ENCODE measurements around the gene RABEPK. TPM values are rescaled to one million over a fixed set of nuclear protein-coding genes. Genes with fewer than 3 reads are reported as not detected.
"Not testable (repeated sequence)": the region's sequence is repeated elsewhere in the genome, so short reads cannot be mapped to it uniquely, and the experiment has no call there.

The RABEPK gene
- total RNA-seq, 2 donors from 2014 or later: 24.1 to 36.7 TPM

GRCh38 chr9:125227761-125228160 lies 27.4 kb downstream of the RABEPK start:
- DNase-seq (ENCODE audit: low spot score) (no peak), ATAC-seq (peak in 1 of 2 donors; percentile 33)
- Mint-ChIP-seq H3K4me1 (ENCODE audit: low read depth in 2 of 2) (peaks cover 0 to 5% of the 10 kb centered on the region in 2 donors), H3K9me3 (no peaks in the 10 kb centered on the region), H3K27me3 (no peaks in the 10 kb centered on the region), H3K4me3 (no peak overlapping the region), H3K36me3 (no peaks in the 10 kb centered on the region), H3K27ac (no peak overlapping the region)

DNA sequence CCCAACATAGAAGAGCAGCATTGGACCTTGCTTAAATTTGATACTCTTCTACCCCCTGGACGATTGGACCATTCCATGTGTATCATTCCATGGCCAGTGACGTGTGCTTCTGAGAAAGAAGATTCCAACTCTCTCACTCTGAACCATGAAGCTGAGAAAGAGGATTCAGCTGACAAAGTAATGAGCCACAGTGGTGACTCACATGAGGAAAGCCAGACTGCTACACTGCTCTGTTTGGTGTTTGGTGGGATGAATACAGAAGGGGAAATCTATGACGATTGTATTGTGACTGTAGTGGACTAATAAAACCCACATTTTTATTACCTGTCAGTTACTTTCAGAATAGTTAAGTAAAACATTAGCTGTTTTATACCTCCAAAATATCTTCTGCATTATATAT lies 33.3 kb downstream of the RABEPK start:
- H3K9me3 Mint-ChIP-seq: no peaks in the 10 kb centered on the region
- DNase-seq (ENCODE audit: low spot score) (no peak), ATAC-seq (peak in 1 of 2 donors; percentile 47)
- peak overlapping the region in 1 of 2 donors; percentile 17 for H3K27ac Mint-ChIP-seq
- peaks cover 26% of the 10 kb centered on the region for H3K36me3 Mint-ChIP-seq
- H3K27me3 Mint-ChIP-seq: no peaks in the 10 kb centered on the region
- no peak overlapping the region for H3K4me3 Mint-ChIP-seq
- H3K4me1 Mint-ChIP-seq (ENCODE audit: low read depth in 2 of 2): peaks cover 28 to 40% of the 10 kb centered on the region in 2 donors

- ATAC-seq; DNase-seq (ENCODE audit: low spot score); H3K9me3 Mint-ChIP-seq; H3K4me3 Mint-ChIP-seq; H3K27me3 Mint-ChIP-seq: not testable (repeated sequence)
- H3K4me1 Mint-ChIP-seq (ENCODE audit: low read depth in 2 of 2): peaks cover 32 to 44% of the 10 kb centered on the region in 2 donors
- peaks cover 30% of the 10 kb centered on the region for H3K36me3 Mint-ChIP-seq
- H3K27ac Mint-ChIP-seq: peak overlapping the region in 1 of 2 donors; percentile 17
Measured at GRCh38 chr9:125234099-125234498, 33.8 kb downstream of the RABEPK start.

GRCh38 chr9:125235804-125236519 lies 35.6 kb downstream of the RABEPK start:
- no peaks in the 10 kb centered on the region for H3K27me3 Mint-ChIP-seq
- H3K4me1 Mint-ChIP-seq (ENCODE audit: low read depth in 2 of 2): peaks cover 36 to 48% of the 10 kb centered on the region in 2 donors
- H3K4me3 Mint-ChIP-seq: peak overlapping the region; percentile 96
- peaks cover 33% of the 10 kb centered on the region for H3K36me3 Mint-ChIP-seq
- H3K9me3 Mint-ChIP-seq: no peaks in the 10 kb centered on the region
- DNase-seq (ENCODE audit: low spot score): no peak
- no peak for ATAC-seq
- peak overlapping the region; percentile 94 to 97 for H3K27ac Mint-ChIP-seq

DNA sequence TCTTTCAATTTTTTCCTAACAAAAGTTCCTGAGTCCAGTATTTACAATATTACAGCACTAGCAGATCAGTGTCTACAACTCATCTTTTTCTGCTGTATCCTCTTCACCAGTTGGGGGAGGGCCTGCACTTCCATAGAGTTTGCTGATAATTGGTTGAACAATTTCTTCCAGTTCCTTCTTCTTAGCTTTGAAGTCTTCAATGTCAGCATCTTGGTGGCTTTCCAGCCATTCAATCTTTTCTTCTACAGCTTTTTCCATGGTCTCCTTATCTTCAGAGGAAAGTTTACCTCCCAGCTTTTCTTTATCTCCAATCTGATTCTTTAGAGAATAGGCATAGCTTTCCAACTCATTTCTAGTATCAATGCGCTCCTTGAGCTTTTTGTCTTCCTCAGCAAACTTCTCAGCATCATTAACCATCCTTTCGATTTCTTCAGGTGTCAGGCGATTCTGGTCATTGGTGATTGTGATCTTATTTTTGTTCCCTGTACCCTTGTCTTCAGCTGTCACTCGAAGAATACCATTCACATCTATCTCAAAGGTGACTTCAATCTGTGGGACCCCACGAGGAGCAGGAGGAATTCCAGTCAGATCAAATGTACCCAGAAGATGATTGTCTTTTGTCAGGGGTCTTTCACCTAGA lies 36.3 kb downstream of the RABEPK start:
- H3K9me3 Mint-ChIP-seq; ATAC-seq; DNase-seq (ENCODE audit: low spot score); H3K27me3 Mint-ChIP-seq: not testable (repeated sequence)
- Mint-ChIP-seq H3K4me1 (ENCODE audit: low read depth in 2 of 2) (peaks cover 42 to 51% of the 10 kb centered on the region in 2 donors), H3K36me3 (peaks cover 33% of the 10 kb centered on the region), H3K27ac (peak overlapping the region; percentile 94 to 97), H3K4me3 (peak overlapping the region; percentile 96)

GRCh38 chr9:125238127-125238914 lies 38.0 kb downstream of the RABEPK start:
- DNase-seq (ENCODE audit: low spot score) (no peak), ATAC-seq (no peak)
- no peaks in the 10 kb centered on the region for H3K27me3 Mint-ChIP-seq
- peak overlapping the region; percentile 96 for H3K4me3 Mint-ChIP-seq
- H3K9me3 Mint-ChIP-seq: no peaks in the 10 kb centered on the region
- H3K27ac Mint-ChIP-seq: peak overlapping the region; percentile 94 to 97
- H3K4me1 Mint-ChIP-seq (ENCODE audit: low read depth in 2 of 2): peaks cover 50 to 52% of the 10 kb centered on the region in 2 donors
- H3K36me3 Mint-ChIP-seq: peaks cover 33% of the 10 kb centered on the region

GRCh38 chr9:125238915-125239446 lies 38.6 kb downstream of the RABEPK start:
- no peak for DNase-seq (ENCODE audit: low spot score)
- no peaks in the 10 kb centered on the region for H3K9me3 Mint-ChIP-seq
- peak overlapping the region; percentile 94 to 97 for H3K27ac Mint-ChIP-seq
- ATAC-seq: no peak
- peak overlapping the region; percentile 96 for H3K4me3 Mint-ChIP-seq
- H3K36me3 Mint-ChIP-seq: peaks cover 33% of the 10 kb centered on the region
- H3K4me1 Mint-ChIP-seq (ENCODE audit: low read depth in 2 of 2): peaks cover 50 to 52% of the 10 kb centered on the region in 2 donors
- no peaks in the 10 kb centered on the region for H3K27me3 Mint-ChIP-seq

DNA sequence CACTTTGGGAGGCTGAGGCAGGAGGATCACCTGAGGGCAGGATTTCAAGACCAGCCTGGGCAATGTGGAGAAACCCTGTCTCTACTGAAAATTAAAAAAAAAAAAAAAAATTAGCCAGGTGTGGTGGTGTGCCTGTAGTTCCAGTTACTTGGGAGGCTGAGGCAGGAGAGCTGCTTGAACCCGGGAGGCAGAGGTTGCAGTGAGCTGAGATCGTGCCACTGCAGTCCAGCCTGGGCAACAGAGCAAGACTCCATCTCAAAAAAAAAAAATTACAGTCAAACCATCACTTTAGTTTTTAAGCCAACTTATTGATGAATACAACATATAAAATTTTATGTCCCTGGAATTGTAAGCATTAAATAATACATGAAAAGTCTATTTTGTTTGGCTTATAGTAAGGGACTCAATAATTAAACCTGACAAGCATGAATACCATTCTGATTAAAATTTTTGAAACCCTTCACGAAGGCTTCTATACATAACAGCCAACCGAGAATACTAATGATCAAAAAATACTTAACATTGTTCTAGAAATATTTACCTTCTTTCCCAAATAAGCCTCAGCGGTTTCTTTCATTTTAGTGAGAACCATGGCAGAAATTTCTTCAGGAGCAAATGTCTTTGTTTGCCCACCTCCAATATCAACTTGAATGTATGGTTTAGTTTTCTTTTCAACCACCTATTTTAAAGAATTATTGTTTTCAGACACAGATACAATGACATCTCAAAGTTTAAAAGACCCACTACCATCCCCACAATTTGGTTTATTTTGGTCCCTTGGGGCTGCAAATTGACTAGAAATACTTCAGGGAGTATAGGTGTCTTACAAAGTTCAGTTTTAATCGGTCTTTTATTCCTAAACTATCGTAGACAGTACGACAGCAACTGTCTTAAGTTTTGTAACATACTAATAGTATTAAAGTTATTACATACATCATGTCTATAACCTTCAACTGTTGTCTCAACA lies 39.6 kb downstream of the RABEPK start:
- peak overlapping the region; percentile 96 for H3K4me3 Mint-ChIP-seq
- H3K36me3 Mint-ChIP-seq: peaks cover 33% of the 10 kb centered on the region
- DNase-seq (ENCODE audit: low spot score) (no peak), ATAC-seq (no peak)
- no peaks in the 10 kb centered on the region for H3K9me3 Mint-ChIP-seq
- peak overlapping the region; percentile 94 to 97 for H3K27ac Mint-ChIP-seq
- no peaks in the 10 kb centered on the region for H3K27me3 Mint-ChIP-seq
- H3K4me1 Mint-ChIP-seq (ENCODE audit: low read depth in 2 of 2): peaks cover 50 to 51% of the 10 kb centered on the region in 2 donors

GRCh38 chr9:125240649-125240999 lies 40.3 kb downstream of the RABEPK start:
- DNase-seq (ENCODE audit: low spot score) (no peak), ATAC-seq (peak; percentile 13 to 17)

DNA sequence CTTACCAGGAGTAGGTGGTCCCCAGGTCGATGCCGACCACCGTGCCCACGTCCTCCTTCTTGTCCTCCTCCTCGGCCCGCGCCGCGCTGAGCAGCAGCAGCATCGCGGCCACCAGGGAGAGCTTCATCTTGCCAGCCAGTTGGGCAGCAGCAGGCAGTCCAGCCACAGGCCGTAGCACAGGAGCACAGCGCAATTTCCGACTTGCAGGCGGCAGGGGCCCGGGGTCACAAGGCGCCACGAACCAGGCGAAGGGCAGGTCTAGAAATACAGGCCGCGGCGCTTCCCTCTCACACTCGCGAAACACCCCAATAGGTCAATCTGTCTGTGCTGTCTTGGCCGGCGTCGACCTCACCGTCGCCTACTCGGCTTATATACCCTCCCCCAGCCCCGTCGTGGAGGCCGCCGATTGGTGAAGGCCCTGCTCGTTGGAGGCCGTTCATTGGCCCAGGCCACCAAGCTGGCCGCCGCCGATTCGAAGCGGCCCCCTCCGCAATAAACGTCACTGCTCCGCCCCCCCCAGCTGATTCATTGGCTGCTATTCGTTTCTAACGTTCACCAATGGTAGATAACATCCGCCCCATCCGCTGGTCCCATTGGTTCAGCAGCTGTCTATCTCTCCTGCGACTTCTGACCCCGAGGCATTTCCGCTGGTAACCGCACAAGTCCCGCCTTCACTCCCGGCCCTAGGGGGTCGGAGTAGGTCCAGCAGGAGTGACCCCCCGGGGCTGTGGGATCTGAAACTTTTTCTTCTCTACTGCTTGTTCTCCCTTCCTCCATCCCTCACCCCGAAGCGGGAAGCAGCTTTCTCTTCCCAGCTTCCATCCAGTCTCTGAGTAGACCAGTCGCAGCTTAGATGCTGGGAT lies 40.9 kb downstream of the RABEPK start, which contains the start of gene HSPA5:
TSS of gene HSPA5 (minus strand) at position 344 of the 863 bp plus-strand sequence. CDS start at position 127, 217 bp downstream.
- peak; percentile 100 for DNase-seq (ENCODE audit: low spot score)
- Mint-ChIP-seq H3K27ac (peak within 1 kb of the TSS; percentile 94 to 97), H3K4me3 (peak within 1 kb of the TSS; percentile 96), H3K4me1 (ENCODE audit: low read depth in 2 of 2) (peaks cover 38 to 39% of the 10 kb centered on the region in 2 donors), H3K36me3 (peaks cover 22% of the 10 kb centered on the region), H3K9me3 (no peaks in the 10 kb centered on the region), H3K27me3 (no peaks in the 10 kb centered on the region)
- peak; percentile 96 to 97 for ATAC-seq

More at GRCh38 chr9:125240649-125240999, 40.3 kb downstream of the RABEPK start:
- H3K27ac Mint-ChIP-seq: peak overlapping the region; percentile 94 to 97
- H3K9me3 Mint-ChIP-seq: no peaks in the 10 kb centered on the region
- peaks cover 28% of the 10 kb centered on the region for H3K36me3 Mint-ChIP-seq
- H3K27me3 Mint-ChIP-seq: no peaks in the 10 kb centered on the region
- H3K4me3 Mint-ChIP-seq: peak overlapping the region; percentile 96
- H3K4me1 Mint-ChIP-seq (ENCODE audit: low read depth in 2 of 2): peaks cover 44 to 45% of the 10 kb centered on the region in 2 donors

DNA sequence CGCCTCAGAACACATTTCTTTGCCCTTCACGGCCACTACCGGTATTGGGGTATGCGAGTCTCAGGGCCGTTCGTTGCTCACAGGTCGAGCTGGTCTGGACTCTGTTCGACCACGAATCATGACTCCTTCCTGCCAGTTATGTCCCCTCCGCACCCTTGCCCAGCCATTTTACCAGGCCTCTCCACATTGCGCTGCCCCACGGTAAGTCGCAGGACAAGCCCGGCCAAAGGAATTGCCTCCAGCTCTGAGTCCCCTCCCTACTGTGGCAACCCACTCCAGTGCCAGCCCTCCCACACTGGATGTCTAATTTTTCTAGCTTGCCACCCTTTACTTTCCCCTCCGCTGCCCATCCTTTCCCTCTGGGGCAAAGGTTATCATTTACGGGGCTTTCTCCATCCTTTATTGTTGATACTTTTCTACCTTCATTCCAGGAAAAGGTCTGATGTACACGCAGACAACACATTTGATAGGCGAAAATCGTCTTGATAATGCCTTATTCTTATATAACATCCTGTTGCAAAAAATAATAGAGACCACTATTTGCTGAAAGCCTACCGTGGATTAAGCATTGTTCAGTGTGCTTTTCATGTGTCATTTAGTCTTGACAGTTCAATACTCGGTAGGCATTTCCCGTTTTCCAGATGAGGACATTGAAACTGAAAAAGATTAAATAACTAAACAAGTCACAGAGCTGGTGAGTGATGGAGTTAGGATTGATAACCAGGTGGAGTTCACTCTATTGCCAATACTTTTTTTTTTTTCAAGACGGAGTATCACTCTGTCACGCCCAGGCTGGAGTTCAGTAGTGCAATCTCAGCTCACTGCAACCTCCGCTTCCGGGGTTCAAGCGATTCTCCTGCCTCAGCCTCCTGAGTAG lies 41.8 kb downstream of the RABEPK start:
- peaks cover 13% of the 10 kb centered on the region for H3K36me3 Mint-ChIP-seq
- no peaks in the 10 kb centered on the region for H3K9me3 Mint-ChIP-seq
- no peaks in the 10 kb centered on the region for H3K27me3 Mint-ChIP-seq
- H3K4me1 Mint-ChIP-seq (ENCODE audit: low read depth in 2 of 2): peaks cover 29 to 31% of the 10 kb centered on the region in 2 donors
- no peak for DNase-seq (ENCODE audit: low spot score)
- peak overlapping the region; percentile 94 to 97 for H3K27ac Mint-ChIP-seq
- peak overlapping the region; percentile 96 for H3K4me3 Mint-ChIP-seq
- peak; percentile 0 to 6 for ATAC-seq
